B cell (primary cell): Measurements from ENCODE around the gene MCM7.

Experiments used
- EZH2 ChIP-seq: IDR thresholded peaks from 2 replicates; pipeline ENCODE4 v1.6.1; 2012; ENCODE audit warnings: borderline replicate concordance, low read depth, mild to moderate bottlenecking, moderate library complexity, low read length; ENCODE audit not compliant: insufficient read depth, poor library complexity, severe bottlenecking
- TF ChIP-seq, protein P1 (sequence below): fragments of 200-600 bp; IDR thresholded peaks from one replicate; pipeline ENCODE4 v1.8.0; 2022; ENCODE audit warnings: antibody characterized with exemption, mild to moderate bottlenecking

DNA sequence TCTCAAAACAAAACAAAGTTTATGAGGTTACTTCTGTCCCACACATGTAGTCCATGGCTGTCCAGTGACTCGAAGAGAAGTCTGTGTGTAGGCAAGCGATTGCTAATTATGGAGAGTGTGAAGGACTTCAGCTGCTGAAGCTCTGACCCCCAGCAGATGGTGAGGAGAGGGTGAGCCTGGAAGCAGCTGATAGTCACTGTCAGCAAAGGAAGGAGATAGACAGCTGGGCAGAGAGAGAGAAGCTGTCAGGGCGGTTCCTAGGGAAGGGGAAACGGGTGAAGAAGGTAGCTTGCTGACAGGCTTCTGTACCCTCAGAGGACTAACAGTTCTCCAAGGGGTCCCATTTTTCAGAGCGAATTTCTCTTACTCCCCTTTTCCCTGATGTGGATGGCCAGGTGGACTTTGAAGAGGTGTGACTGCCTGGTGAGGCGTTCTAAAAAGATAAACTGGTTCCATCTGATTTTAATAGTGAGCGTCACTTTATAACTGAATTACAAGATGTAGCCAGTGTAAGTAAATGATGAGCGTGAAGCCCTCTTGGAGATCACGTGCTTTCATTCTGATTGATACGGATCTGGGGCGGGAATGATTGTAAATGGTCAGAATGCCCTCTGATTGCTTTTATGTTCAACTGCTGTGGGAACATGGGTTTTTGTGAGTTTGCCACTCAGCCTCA is 39.5 kb downstream of the MCM7 start:
- TF ChIP-seq, protein P1, sequence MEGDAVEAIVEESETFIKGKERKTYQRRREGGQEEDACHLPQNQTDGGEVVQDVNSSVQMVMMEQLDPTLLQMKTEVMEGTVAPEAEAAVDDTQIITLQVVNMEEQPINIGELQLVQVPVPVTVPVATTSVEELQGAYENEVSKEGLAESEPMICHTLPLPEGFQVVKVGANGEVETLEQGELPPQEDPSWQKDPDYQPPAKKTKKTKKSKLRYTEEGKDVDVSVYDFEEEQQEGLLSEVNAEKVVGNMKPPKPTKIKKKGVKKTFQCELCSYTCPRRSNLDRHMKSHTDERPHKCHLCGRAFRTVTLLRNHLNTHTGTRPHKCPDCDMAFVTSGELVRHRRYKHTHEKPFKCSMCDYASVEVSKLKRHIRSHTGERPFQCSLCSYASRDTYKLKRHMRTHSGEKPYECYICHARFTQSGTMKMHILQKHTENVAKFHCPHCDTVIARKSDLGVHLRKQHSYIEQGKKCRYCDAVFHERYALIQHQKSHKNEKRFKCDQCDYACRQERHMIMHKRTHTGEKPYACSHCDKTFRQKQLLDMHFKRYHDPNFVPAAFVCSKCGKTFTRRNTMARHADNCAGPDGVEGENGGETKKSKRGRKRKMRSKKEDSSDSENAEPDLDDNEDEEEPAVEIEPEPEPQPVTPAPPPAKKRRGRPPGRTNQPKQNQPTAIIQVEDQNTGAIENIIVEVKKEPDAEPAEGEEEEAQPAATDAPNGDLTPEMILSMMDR, result no peak
- no peak for TF ChIP-seq EZH2
